KG1 (cell line): ENCODE measurements around the gene GABARAPL1.
"Not testable (repeated sequence)": the region's sequence is repeated elsewhere in the genome, so short reads cannot be mapped to it uniquely, and the experiment has no call there.

Experiments used
- DNase-seq: peaks from one replicate; lab custom pipeline; 2025; lab: John Stamatoyannopoulos, UW

GABARAPL1 gene

DNA sequence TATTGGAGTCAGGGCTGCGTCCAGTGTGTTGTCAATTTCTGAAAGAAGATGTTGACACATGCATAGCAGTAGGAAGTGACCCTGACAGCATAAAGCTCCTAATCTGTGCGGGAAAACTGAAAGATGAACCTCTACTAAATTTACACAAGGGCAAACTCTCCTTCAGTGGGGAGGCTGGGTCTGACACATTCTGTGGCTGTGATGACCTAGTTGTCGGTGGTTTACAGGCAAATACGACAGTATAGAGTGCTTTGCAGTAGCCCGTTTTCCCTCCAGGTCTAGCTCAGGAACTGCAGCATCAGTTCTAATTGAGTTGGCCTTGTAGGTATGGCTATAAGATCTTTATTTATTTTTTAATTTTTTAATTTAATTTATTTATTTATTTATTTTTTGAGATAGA is 14.8 kb upstream of the GABARAPL1 start:
- DNase-seq = no peak

DNA sequence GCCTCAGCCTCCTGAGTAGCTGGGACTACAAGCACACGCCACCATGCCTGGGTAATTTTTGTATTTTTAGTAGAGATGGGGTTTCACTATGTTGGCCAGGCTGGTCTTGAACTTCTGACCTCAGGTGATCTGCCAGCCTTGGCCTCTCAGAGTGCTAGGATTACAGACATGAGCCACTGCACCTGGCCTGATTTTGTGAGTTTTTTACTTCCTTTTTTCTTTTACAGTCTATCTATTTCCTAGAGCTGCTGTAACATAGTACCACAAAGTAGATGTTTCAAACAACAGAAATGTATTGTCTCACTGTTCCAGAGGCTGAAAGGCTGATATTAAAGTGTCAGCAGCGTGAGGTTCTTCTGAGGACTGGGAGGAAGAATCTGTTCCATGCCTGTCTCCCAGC is 8.2 kb upstream of the GABARAPL1 start:
- DNase-seq = not testable (repeated sequence)

DNA sequence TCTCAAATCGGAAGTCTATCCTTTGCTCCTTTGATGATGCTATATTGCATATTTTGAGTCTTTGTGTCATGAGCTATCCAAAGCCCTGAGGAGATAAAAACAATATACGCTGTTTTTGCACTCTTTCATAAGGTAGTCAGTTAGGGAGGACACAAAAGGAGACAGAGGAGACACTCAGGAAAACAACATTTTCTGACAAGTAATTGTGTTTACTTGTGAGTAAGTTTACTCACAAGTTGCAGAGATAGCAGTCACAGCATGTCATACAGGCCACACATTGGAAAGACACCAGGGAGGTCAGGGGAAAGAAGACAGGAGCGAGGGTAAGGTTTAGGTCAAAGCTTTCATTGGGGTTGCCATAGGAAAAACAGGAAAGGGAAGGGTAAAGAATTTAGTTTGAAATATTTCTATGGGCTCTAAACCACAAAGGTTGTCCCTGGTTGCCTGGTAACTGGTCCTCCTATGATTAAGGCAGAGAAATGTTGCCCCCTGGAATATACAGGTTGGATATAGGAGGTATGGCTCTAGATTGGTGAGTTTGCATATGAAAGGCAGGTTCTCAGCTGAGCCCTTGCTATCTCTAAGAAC is 7.4 kb upstream of the GABARAPL1 start:
- DNase-seq = no peak

DNA sequence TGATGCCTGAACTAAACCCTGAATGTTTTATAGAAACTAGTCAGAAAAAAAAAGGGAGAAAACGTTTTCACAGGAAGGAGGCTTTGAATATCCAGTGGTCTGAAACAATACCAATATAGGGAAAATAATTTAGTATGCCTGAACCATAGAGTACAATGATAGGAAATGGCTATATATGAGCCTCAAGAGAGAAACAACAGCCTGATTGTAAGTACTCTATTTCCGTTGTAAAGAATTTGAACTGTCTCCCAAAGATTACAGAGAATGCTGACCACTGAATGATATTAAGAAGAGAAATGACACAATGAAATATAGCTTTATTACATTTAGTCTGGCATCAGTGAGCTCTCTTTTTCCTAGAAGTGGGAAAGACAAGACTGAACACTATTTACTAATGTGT is 5.5 kb upstream of the GABARAPL1 start:
- DNase-seq = no peak

DNA sequence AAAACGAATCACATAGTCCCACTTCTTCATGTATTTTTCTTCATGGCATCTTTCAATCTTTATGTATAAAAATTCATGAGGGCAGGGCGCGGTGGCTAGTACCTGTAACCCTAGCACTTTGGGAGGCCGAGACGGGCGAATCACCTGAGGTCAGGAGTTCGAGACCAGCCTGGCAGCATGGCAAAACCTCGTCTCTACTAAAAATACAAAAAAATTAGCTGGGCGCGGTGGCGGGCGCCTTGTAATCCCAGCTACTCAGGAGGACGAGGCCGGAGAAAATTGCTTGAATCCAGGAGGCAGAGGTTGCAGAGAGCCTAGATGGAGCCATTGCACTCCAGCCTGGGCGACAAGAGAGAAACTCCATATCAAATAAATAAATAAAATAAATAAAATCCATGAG is 2.5 kb upstream of the GABARAPL1 start:
- DNase-seq = no peak

DNA sequence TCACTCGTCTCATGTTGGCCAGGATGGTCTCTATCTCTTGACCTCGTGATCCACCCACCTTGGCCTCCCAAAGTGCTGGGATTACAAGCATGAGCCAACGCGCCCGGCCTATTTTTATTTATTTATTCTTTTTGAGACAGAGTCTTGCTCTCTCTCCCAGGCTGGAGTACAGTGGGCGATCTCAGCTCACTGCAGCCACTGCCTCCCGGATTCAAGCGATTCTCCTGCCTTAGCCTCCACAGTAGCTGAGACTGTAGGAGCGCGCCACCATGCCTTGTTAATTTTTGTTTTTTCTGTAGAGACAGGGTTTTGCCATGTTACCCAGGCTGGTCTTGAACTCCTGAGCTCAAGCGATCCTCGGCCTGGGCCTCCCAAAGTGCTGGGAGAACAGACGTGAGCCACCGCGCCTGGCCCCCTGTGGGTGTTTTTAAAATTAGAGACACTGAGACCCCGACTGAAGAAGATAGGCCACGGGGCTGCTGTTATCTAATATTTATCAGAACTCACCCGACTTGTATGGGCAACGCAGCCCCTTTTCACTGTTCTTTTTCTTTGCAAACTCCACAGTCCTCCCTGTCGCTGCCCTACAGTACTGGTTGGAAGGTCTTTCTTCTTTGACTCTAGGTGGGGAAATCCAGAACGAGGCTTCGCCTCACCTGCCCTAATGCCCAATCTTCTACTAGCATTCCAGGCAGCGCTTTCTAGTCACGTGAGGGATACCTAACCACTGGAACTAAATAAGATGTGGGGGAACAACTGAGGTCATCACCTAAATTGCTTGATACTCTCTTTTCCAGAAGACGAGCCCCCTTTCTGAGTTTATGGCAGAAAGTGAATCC is 1.4 kb upstream of the GABARAPL1 start:
- no peak for DNase-seq

DNA sequence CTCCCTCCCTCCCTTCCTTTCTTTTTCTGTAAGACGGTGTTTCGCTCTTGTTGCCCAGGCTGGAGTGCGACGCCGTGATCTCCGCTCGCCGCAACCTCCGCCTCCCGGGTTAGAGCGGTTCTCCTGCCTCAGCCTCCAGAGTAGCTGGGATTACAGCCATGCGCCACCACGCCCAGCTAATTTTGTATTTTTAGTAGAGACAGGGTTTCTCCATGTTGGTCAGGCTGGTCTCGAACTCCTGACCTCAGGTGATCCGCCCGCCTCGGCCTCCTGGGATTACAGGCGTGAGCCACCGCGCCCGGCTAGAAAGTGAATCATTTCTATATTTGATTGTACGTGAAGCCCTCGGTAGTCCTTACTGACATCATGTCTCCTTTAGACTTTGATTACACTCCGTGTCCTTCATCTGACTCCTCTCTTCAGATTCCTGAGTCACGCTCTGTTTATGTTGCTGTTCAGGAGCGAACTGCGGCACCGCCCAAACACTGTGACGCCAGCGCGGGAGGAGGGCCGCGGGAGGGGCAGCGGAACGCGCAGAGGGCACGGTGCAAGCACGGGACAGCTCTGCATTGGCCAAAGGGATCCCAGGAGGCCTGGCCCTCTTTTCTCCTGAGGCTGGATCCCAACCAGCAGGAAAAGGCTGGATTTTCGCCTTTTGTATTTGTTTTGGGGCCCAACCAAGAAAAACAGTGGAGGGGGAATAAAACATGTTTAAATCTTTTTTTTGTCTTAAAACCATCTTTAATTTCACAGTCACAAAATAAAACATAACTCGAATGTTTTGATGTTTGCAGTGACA is 538 bp upstream of the GABARAPL1 start:
- DNase-seq = no peak

DNA sequence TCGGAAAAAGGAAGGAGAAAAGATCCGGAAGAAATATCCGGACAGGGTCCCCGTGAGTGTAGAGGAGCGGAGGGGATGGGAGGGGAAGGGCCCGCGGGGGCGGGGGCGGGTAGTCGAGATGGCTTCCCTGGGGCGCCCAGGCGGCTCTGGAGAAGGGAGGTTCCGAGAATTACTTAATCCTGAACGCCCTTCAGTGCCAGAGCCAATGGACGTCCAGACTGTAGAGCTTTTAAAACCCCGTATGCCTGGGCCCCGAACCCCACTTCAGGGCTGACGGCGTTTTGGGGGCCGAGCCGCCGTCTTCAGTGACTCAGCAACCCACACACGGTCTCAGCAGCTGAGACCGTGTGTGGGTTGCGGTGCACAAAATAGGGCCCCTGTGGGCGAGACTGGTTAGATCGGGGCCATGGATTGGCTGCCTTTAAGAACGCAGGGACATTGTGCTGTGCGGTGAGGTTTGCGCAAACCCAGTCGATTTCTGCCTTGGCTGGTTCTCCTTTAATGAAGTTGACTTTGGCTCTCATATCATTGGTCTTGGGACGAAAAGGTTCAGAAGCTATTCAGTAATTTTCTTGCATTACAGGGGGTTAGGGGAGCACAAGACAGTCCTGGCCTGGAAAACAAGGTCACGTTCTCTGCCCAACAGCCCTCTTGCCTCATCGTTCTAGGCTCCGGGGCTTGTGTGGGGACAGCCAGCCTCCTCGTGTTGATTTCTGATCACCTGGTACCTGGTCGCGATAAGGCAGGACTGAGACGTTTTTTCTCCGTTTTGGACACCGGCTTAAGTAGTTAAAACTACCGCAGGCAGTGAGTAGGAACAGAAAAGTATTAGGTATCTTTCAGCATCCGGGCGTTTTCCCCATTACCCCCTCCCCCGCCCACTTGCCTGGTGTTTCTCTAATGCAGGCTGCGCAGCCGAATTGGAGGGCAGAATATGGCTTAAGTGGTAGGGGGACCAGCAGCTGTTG is 775 bp downstream of the GABARAPL1 start:
- no peak for DNase-seq

DNA sequence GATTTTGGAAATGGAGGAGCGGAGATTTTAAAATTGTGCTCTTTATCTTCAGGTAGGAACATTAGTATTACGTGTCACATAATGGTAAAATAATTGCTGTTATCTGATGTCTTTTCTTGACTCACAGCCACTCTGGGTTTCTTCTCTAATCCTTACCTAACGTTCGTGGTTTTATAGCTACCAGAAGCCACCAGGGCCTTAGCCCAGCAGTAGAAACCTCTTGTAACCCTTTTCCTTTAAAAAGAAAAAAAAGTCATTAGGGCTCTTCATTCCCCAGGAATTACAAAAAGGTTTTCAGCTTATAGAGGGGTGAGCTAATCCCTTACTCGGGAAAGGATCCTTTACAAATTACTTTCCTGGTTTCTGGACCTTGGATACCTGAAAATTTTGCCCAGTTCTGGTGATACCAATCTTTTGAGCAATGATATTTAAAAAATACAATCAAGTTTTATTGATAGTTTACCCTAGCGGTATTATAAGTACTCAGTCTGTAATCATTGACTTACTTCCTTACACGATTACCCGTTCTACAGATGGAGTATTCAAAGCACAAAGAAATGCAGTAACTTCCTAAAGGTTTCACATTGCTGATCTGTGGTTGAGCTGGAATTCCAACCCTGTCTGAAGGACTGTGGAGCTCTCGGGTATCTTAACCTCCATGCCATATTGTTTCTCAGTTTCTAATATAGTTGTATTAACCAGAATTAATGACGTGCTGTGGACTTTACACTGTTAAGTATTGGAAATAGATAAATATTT is 1.6 kb downstream of the GABARAPL1 start:
- DNase-seq = no peak

DNA sequence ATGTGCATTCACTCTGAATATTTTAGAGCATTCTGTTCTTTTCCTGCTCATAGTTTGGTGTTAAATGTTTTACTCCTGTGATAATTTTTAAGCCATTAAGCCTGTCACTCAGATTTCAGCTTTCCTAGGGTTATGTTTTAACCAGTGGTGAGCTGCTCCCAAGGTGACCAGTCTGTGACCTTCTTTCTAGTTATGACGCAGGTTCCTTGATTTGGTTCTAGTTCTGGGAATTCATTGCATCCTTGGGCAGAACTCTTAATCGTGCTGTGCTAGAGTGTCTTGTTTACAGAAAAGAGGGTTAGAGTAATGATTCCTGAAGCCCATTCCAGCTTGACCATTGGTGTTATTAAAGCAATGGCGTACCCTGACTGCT is 2.2 kb downstream of the GABARAPL1 start:
- DNase-seq = no peak

DNA sequence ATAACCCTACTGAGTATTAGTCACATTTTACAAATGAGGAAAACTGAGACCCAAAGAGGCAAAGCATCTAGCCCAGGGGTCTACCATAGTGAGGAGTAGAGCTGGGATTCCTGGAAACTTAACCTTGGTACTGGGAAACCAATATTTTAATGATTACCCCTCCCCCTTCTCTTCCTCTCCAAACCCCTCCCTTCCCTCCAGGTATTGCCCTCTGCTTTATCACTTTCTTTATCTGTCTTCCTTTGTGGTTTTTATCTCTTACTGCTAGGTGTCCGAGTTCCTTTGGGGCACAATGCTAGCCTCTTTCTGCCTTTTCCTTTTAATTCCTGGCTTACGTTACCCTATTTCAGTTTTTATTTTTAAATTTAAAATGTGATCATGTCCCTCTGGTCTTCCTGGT is 2.8 kb downstream of the GABARAPL1 start:
- DNase-seq = no peak

DNA sequence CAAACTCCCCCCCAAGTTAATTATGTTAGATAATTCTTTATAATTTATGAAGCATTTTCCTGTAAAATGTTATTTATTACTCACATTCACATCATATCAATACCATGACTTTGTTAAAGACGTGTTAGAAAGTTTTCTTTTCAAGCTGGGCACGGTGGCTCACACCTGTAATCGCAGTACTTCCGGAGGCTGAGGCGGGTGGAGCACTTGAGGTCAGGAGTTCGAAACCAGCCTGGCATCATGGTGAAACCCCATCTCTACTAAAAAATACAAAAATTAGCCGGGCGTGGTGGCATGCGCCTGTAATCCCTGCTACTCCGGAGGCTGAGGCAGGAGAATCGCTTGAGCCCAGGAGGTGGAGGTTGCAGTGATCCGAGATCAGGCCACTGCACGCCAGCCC is 3.3 kb downstream of the GABARAPL1 start:
- not testable (repeated sequence) for DNase-seq

DNA sequence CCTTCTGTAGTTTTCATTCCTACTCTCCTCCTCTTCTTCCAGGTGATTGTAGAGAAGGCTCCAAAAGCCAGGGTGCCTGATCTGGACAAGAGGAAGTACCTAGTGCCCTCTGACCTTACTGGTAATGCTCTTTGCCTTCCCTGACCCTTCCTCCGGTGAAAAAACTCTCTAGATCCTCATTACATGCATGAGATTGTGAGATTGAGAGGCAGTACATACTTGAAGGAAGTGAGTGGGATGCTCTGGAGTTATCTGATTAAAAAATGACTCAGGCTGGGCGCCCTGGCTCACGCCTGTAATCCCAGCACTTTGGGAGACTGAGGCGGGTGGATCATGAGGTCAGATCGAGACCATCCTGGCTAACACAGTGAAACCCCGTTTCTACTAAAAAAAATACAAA is 5.3 kb downstream of the GABARAPL1 start:
- DNase-seq = no peak

DNA sequence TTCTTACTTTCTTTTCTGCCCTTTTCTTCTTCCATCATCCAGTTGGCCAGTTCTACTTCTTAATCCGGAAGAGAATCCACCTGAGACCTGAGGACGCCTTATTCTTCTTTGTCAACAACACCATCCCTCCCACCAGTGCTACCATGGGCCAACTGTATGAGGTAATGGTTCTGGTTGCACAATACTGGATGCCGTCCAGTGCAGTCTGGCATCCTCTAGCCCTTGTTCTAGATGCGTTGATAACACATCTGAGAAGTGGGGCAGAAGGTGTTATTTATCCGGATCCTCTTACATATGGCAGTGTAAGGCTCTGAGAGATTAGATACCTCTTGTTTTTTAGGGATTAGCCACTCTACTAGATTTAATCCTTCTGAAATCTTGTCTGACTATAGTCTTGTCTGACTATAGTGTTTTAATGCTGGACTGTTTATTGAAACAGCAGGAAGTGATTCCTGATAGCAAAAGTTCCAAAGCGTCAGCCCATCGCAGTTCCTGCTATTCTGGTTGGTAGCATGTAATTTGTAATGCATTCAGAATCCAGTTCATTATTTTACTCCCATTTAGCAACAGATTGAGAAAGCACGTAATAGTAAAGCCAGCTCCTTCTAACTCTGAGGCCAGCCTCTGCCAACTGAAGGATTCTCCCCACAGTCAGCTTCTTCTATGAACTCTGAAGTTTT is 7.9 kb downstream of the GABARAPL1 start:
- DNase-seq = no peak

DNA sequence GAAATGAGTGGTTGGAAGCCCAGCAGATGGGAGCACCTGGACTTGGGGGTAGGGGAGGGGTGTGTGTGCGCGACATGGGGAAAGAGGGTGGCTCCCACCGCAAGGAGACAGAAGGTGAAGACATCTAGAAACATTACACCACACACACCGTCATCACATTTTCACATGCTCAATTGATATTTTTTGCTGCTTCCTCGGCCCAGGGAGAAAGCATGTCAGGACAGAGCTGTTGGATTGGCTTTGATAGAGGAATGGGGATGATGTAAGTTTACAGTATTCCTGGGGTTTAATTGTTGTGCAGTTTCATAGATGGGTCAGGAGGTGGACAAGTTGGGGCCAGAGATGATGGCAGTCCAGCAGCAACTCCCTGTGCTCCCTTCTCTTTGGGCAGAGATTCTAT is 9.2 kb downstream of the GABARAPL1 start:
- DNase-seq = no peak

DNA sequence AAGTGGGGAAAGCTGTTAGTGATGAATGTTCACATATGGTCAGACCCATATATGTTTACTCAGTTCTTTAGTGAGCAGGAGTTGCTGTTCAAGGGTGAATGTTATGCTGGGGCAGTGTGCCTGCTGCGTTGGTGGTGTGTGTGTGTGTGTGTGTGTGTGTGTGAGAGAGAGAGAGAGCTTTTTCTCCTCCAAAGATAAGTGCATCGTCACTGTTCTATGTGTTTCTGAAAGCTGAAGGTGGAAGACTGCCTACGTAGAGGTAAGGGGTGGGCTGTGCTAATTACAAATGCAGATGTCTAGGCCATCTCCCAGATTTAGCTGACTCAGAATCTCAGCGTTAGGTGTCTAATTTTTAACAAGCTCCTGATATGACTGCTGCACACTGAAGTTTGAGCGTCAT is 10.5 kb downstream of the GABARAPL1 start:
- DNase-seq = no peak

DNA sequence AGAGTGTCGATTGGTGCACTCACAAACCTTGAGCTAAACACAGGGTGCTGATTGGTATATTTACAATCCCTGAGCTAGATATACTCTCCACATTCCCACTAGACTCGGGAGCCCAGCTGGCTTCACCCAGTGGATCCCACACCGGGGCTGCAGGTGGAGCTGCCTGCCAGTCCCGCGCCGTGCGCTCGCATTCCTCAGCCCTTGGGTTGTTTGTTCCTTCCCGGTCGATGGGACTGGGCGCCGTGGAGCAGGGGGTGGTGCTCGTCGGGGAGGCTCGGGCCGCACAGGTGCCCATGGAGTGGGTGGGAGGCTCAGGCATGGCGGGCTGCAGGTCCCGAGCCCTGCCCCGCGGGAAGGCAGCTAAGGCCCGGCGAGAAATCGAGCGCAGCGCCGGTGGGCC is 12.7 kb downstream of the GABARAPL1 start:
- DNase-seq = not testable (repeated sequence)

DNA sequence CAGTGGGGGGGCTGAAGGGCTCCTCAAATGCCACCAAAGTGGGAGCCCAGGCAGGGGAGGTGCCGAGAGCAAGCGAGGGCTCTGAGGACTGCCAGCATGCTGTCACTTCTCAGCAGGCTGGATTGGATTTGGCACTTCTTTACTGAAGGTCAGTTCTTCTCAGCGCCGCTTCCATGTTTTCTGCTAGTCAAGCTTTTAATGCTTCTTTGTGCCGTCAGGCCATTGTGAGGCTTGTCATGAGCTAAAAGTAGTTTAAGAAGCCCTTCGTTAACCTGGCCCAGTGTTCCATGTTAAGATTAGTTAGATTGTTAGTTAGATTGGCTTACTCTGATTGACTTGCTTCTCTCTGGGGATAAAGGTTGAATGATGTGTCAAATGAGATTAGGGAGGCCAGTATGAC is 13.4 kb downstream of the GABARAPL1 start:
- no peak for DNase-seq

DNA sequence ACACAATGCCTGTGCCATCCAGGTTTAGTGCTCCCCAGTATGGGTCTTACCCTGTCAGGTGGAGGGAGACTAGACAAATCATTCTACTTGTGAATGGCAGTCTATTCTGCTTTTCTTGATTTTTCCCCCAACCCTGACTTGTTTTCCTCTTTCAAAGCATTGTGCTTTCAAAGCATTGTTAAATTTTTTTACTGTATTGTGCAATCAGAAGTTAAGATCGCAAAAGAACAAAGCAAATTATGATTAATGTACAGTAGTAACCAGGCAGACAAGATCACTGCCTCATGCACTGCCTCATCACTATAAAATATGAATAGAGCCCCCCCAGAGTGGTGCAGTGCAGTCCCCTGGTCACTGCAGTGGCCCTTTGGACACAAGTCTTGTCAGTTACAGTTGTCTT is 14.1 kb downstream of the GABARAPL1 start:
- no peak for DNase-seq

DNA sequence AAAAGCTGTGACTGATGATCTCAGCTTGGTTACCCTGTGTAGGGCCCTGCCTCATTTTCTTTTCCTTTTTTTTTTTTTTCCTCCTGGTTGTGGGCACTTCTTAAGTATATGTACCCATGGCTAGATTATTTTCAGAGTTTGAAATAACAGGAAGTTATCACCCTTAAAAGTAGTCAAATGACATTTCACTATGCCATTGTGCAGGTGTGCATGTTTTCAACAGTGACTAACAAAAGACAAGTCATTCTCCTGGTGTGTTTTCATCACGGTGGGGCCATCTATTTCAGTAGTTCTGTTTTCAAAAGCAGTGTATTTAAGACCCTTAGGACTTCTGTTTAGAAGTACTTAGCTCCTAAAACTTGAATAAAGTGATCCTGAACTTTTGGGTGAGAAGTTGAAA is 15.0 kb downstream of the GABARAPL1 start:
- DNase-seq = no peak

DNA sequence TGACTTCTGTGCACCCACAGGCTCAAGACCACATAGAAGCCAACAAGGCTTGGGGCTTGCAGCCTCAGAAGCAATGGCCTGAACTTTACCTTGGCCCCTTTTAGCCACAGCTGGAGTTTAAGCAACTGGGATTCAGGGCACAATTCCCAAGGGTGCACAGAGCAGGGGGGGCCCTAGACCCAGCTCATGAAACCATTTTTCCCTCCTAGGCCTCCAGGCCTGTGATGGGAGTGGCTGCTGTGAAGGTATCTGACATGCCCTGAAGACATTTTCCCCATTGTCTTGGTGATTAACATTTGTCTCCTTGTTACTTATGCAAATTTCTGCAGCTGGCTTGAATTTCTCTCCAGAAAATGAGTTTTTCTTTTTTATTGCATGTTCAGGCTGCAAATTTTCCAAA is 21.9 kb downstream of the GABARAPL1 start:
- no peak for DNase-seq
